Neural cell (in vitro differentiated cells): ENCODE measurements around the gene RBM20. TPM values are rescaled to one million over a fixed set of nuclear protein-coding genes. Genes with fewer than 3 reads are reported as not detected.

Experiments
- H2AFZ ChIP-seq: fragments of 200-600, 300-800 bp; sonication (generic), shearing (Covaris generic); 2 replicates; pipeline ENCODE4 v1.6.0; 2014; ENCODE audit warnings: low read depth, mild to moderate bottlenecking, antibody characterized with exemption, low read length, moderate library complexity
- H3F3A ChIP-seq: fragments of 200-600 bp; shearing (Covaris generic); 2 replicates; pipeline ENCODE4 v1.6.1; 2016; ENCODE audit warnings: mild to moderate bottlenecking, moderate library complexity, mixed read lengths, antibody characterized with exemption, low read length; ENCODE audit not compliant: insufficient read depth, poor library complexity, severe bottlenecking
- H3K27ac ChIP-seq: fragments of 200-600, 300-800 bp; sonication (generic), shearing (Covaris generic); 2 replicates; pipeline ENCODE4 v1.5.1; 2014; ENCODE audit warnings: mild to moderate bottlenecking, low read length, moderate library complexity
- H3K27me3 ChIP-seq: fragments of 300-800, 200-600 bp; sonication (generic), shearing (Covaris generic); 2 replicates; pipeline ENCODE4 v1.6.0; 2014; ENCODE audit warnings: mild to moderate bottlenecking, low read depth, low read length, moderate library complexity; ENCODE audit not compliant: insufficient read depth
- H3K36me3 ChIP-seq: fragments of 300-800, 200-600 bp; sonication (generic), shearing (Covaris generic); 2 replicates; pipeline ENCODE4 v1.5.1; 2014; ENCODE audit warnings: mild to moderate bottlenecking, antibody characterized with exemption, low read length, moderate library complexity; ENCODE audit not compliant: insufficient read depth
- H3K4me2 ChIP-seq: fragments of 300-800, 200-600 bp; sonication (generic), shearing (Covaris generic); 2 replicates; pipeline ENCODE4 v1.6.0; 2014; ENCODE audit warnings: mild to moderate bottlenecking, low read length
- H3K4me3 ChIP-seq: fragments of 300-800, 200-600 bp; sonication (generic), shearing (Covaris generic); 2 replicates; pipeline ENCODE4 v1.5.1; 2014; ENCODE audit warnings: mild to moderate bottlenecking, low read length, moderate library complexity
- H3K79me2 ChIP-seq: fragments of 200-600 bp; shearing (Covaris generic); replicated peaks from 2 replicates; pipeline ENCODE4 v1.6.0; 2014; ENCODE audit warnings: mild to moderate bottlenecking, low read length, moderate library complexity; ENCODE audit not compliant: insufficient read depth
- H3K9ac ChIP-seq: fragments of 300-800, 200-600 bp; sonication (generic), shearing (Covaris generic); 2 replicates; pipeline ENCODE4 v1.6.1; 2016; ENCODE audit warnings: mild to moderate bottlenecking, low read length, mixed read lengths
- H3K9me2 ChIP-seq: fragments of 200-600 bp; shearing (Covaris generic); 2 replicates; pipeline ENCODE4 v1.6.1; 2016; ENCODE audit warnings: mild to moderate bottlenecking, low read length, mixed read lengths; ENCODE audit not compliant: insufficient read depth
- H3K9me3 ChIP-seq: fragments of 200-600, 300-800 bp; sonication (generic), shearing (Covaris generic); 2 replicates; pipeline ENCODE4 v1.6.1; 2016; ENCODE audit warnings: mild to moderate bottlenecking, mixed run types, low read length, moderate library complexity, mixed read lengths
- H4K20me1 ChIP-seq: fragments of 200-600 bp; shearing (Covaris generic); 2 replicates; pipeline ENCODE4 v1.6.1; 2016; ENCODE audit warnings: mild to moderate bottlenecking, mixed run types; ENCODE audit not compliant: insufficient read depth
- CTCF ChIP-seq: fragments of 450-650 bp; IDR thresholded peaks from 2 replicates; pipeline ENCODE4 v1.5.1; 2014; ENCODE audit warnings: antibody characterized with exemption, mild to moderate bottlenecking, moderate library complexity; ENCODE audit not compliant: poor library complexity, severe bottlenecking
- EP300 ChIP-seq: fragments of 450-650 bp; conservative IDR thresholded peaks from 2 replicates; pipeline ENCODE4 v1.6.1; 2014; ENCODE audit warnings: antibody characterized with exemption, mild to moderate bottlenecking, moderate library complexity; ENCODE audit not compliant: poor library complexity, severe bottlenecking
- MXI1 ChIP-seq: fragments of 450-650 bp; conservative IDR thresholded peaks from 2 replicates; pipeline ENCODE4 v1.6.1; 2014; ENCODE audit warnings: antibody characterized with exemption, mild to moderate bottlenecking; ENCODE audit not compliant: poor library complexity, severe bottlenecking
- POLR2AphosphoS5 ChIP-seq: IDR thresholded peaks from 2 replicates; pipeline ENCODE4 v1.6.1; 2012
- SMC3 ChIP-seq: fragments of 450-650 bp; conservative IDR thresholded peaks from 2 replicates; pipeline ENCODE4 v1.6.1; 2014; ENCODE audit warnings: antibody characterized with exemption, mild to moderate bottlenecking, moderate library complexity; ENCODE audit not compliant: poor library complexity
- TAF1 ChIP-seq: IDR thresholded peaks from 2 replicates; pipeline ENCODE4 v1.6.1; 2012; ENCODE audit warnings: low read depth
- polyA plus RNA-seq: library from polyadenylated mRNA; depleted of rRNA; stranded (reverse); fragments of >200 nt; gene quantifications from 2 replicates; pipeline ENCODE4 v1.2.3, GENCODE V29; 2014
- TF ChIP-seq, protein P1 (sequence below): IDR thresholded peaks from 2 replicates; pipeline ENCODE4 v1.6.1; 2012; ENCODE audit warnings: borderline replicate concordance

Gene RBM20
- polyA plus RNA-seq, 1 donor from 2014 or later = 0.07 TPM

DNA sequence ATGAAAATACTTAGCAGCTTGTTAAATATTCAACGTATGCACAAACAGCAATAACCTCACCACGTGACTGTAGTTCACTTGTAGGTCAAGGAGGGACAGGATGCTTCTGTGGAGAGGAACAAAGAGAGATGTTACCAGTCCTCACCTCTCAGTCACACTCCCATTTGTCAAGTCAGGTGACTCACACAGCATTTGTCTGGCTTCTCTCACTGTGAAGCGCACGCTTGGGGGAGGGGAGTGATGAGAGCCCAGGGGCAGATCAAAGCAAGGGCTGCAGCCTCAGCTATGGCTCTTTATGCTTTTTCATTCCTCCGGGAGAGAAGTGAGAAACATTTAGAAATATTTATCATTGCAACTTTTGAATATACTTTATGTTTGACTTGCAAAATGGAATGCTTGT is 2.9 kb upstream of the RBM20 start:
- Histone ChIP-seq H3K27ac (no peak overlapping the region), H3K9me3 (no peaks in the 10 kb centered on the region), H3F3A (no peaks in the 10 kb centered on the region), H3K36me3 (no peaks in the 10 kb centered on the region), H3K9ac (no peak overlapping the region), H3K9me2 (no peaks in the 10 kb centered on the region), H2AFZ (no peak overlapping the region), H3K4me2 (no peak overlapping the region), H3K27me3 (peaks cover 53% of the 10 kb centered on the region), H3K4me3 (peak overlapping the region; percentile 36), H3K79me2 (no peaks in the 10 kb centered on the region), H4K20me1 (no peaks in the 10 kb centered on the region)
- TF ChIP-seq MXI1 (no peak), TAF1 (no peak), POLR2AphosphoS5 (no peak), EP300 (peak; percentile 24), CTCF (no peak), SMC3 (no peak)
- TF ChIP-seq, protein P1, sequence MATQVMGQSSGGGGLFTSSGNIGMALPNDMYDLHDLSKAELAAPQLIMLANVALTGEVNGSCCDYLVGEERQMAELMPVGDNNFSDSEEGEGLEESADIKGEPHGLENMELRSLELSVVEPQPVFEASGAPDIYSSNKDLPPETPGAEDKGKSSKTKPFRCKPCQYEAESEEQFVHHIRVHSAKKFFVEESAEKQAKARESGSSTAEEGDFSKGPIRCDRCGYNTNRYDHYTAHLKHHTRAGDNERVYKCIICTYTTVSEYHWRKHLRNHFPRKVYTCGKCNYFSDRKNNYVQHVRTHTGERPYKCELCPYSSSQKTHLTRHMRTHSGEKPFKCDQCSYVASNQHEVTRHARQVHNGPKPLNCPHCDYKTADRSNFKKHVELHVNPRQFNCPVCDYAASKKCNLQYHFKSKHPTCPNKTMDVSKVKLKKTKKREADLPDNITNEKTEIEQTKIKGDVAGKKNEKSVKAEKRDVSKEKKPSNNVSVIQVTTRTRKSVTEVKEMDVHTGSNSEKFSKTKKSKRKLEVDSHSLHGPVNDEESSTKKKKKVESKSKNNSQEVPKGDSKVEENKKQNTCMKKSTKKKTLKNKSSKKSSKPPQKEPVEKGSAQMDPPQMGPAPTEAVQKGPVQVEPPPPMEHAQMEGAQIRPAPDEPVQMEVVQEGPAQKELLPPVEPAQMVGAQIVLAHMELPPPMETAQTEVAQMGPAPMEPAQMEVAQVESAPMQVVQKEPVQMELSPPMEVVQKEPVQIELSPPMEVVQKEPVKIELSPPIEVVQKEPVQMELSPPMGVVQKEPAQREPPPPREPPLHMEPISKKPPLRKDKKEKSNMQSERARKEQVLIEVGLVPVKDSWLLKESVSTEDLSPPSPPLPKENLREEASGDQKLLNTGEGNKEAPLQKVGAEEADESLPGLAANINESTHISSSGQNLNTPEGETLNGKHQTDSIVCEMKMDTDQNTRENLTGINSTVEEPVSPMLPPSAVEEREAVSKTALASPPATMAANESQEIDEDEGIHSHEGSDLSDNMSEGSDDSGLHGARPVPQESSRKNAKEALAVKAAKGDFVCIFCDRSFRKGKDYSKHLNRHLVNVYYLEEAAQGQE = no peak

GRCh38 chr10:110642204-110643034 is 1.7 kb upstream of the RBM20 start:
- Histone ChIP-seq H3K9me2 (no peaks in the 10 kb centered on the region), H2AFZ (no peak overlapping the region), H3K9ac (no peak overlapping the region), H3F3A (no peaks in the 10 kb centered on the region), H3K27me3 (peaks cover 58% of the 10 kb centered on the region), H3K27ac (no peak overlapping the region), H3K4me3 (peak overlapping the region; percentile 78), H3K4me2 (no peak overlapping the region), H4K20me1 (no peaks in the 10 kb centered on the region), H3K36me3 (no peaks in the 10 kb centered on the region), H3K79me2 (no peaks in the 10 kb centered on the region), H3K9me3 (no peaks in the 10 kb centered on the region)
- TF ChIP-seq SMC3 = no peak
- no peak for TF ChIP-seq CTCF
- peak; percentile 30 for TF ChIP-seq POLR2AphosphoS5
- no peak for TF ChIP-seq MXI1
